Uterus (tissue), 4 donors: ENCODE data around the gene MB. TPM values are rescaled to one million over a fixed set of nuclear protein-coding genes. Genes with fewer than 3 reads are reported as not detected.
A peak's percentile ranks its signal among the peaks of the same experiment; 100 is the strongest.
"Not testable (repeated sequence)": the region's sequence is repeated elsewhere in the genome, so short reads cannot be mapped to it uniquely, and the experiment has no call there.

ENCODE experiments used
- DNase-seq, 2 donors: peaks; one replicate each; pipeline ENCODE4 v3.0.0-alpha.2; 2019 to 2020
- H3K27ac ChIP-seq, 2 donors: fragments of 200-600 bp; sonication (generic); 1 replicate in 1 of 2; 2 replicates in 1 of 2; pipeline ENCODE4 v1.5.1; 2016 to 2018
- H3K27me3 ChIP-seq, 2 donors: fragments of 200-600 bp; sonication (generic); one replicate each; pipeline ENCODE4 v1.5.1; 2018 to 2019; ENCODE audit warnings: control low read depth in 1 of 2
- H3K36me3 ChIP-seq, 2 donors: fragments of 200-600 bp; sonication (generic); one replicate each; pipeline ENCODE4 v1.5.1; 2019; ENCODE audit warnings: control low read depth in 1 of 2
- H3K4me1 ChIP-seq, 2 donors: fragments of 200-600 bp; sonication (generic); one replicate each; pipeline ENCODE4 v1.5.1; 2018 to 2019; ENCODE audit warnings: control low read depth in 1 of 2
- H3K4me3 ChIP-seq, 2 donors: fragments of 200-600 bp; sonication (generic); 1 replicate in 1 of 2; 2 replicates in 1 of 2; pipeline ENCODE4 v1.5.1; 2018 to 2019; ENCODE audit warnings: mild to moderate bottlenecking in 1 of 2
- H3K9me3 ChIP-seq, 2 donors: fragments of 200-600 bp; sonication (generic); one replicate each; pipeline ENCODE4 v1.5.1; 2019; ENCODE audit warnings: control low read depth in 1 of 2
- CTCF ChIP-seq, 4 experiments: fragments of 200-600 bp in 2 of 4; fragments of 450-650 bp in 2 of 4; sonication (generic) in 2 of 4; IDR thresholded peaks; one replicate each; pipeline ENCODE4 v1.5.1; 2016 to 2019; ENCODE audit warnings: antibody characterized with exemption in 4 of 4, mild to moderate bottlenecking in 2 of 4, moderate library complexity in 1 of 4
- POLR2A ChIP-seq, 2 donors: fragments of 450-650 bp; IDR thresholded peaks; one replicate each; pipeline ENCODE4 v1.6.1; 2016; ENCODE audit warnings: antibody characterized with exemption in 2 of 2, mild to moderate bottlenecking in 1 of 2, moderate library complexity in 1 of 2
- intact Hi-C: fragments of 100-400 bp; cut with DNase I; formaldehyde crosslinking; loops from one replicate; pipeline ENCODE4 v1.15.1; 2023; ENCODE audit warnings: low total_unique reads
- total RNA-seq, 4 donors: library from RNA; depleted of rRNA in 3 of 4; stranded (reverse); fragments of >200 nt in 3 of 4; gene quantifications; one replicate each; pipeline versions ENCODE4 v1.1.0 to v1.2.4, GENCODE V29; 2014 to 2023
- donor health status: DM: yes; HTN: yes; CAD: no.

The MB gene
- total RNA-seq, result 1 to 10 TPM in 2 of 4 donors, not detected in 2; 1.8 to 2.5 TPM

GRCh38 chr22:35617137-35617755, at the start of gene MB:
Gene MB (minus strand): TSS chr22:35617329. CDS start chr22:35617257, 72 bp downstream.
- intact Hi-C loops, result no loop called here
- no peaks in the 10 kb centered on the region for H3K9me3 ChIP-seq

GRCh38 chr22:35666699-35667098, 49.6 kb upstream of the MB start:
- H3K27me3 ChIP-seq, H3K9me3 ChIP-seq, intact Hi-C loops, H3K27ac ChIP-seq, H3K4me1 ChIP-seq, H3K4me3 ChIP-seq, H3K36me3 ChIP-seq, DNase-seq: not testable (repeated sequence)

More at GRCh38 chr22:35617137-35617755, at the start of gene MB:
- no peaks in the 10 kb centered on the region for H3K36me3 ChIP-seq
- no peaks in the 10 kb centered on the region for H3K27me3 ChIP-seq
- H3K4me3 ChIP-seq, result no peak within 1 kb of the TSS
- TF ChIP-seq CTCF (IDR thresholded peaks at IDR 0.05) (no peak), POLR2A (IDR thresholded peaks at IDR 0.05) (no peak)
- no peaks in the 10 kb centered on the region for H3K4me1 ChIP-seq
- no peak for DNase-seq
- H3K27ac ChIP-seq, result no peak within 1 kb of the TSS

GRCh38 chr22:35664955-35665587, 47.9 kb upstream of the MB start:
- peak overlapping the region in 1 of 2 donors; percentile 4 for H3K27ac ChIP-seq
- intact Hi-C loops, result no loop called here
- TF ChIP-seq POLR2A (IDR thresholded peaks at IDR 0.05) (no peak), CTCF (IDR thresholded peaks at IDR 0.05) (no peak)

GRCh38 chr22:35663371-35663770, 46.2 kb upstream of the MB start:
- H3K4me3 ChIP-seq, result peak overlapping the region; percentile 13 to 21
- H3K9me3 ChIP-seq, result no peaks in the 10 kb centered on the region
- H3K4me1 ChIP-seq, result no peaks in the 10 kb centered on the region
- TF ChIP-seq POLR2A (IDR thresholded peaks at IDR 0.05) (no peak), CTCF (IDR thresholded peaks at IDR 0.05) (no peak)
- no peaks in the 10 kb centered on the region for H3K36me3 ChIP-seq
- no peak for DNase-seq
- intact Hi-C loops, result no loop called here
- H3K27me3 ChIP-seq, result no peaks in the 10 kb centered on the region
- H3K27ac ChIP-seq, result peak overlapping the region; percentile 83 to 91

More at GRCh38 chr22:35664955-35665587, 47.9 kb upstream of the MB start:
- H3K4me1 ChIP-seq, result no peaks in the 10 kb centered on the region
- no peaks in the 10 kb centered on the region for H3K9me3 ChIP-seq
- H3K36me3 ChIP-seq, result no peaks in the 10 kb centered on the region
- no peaks in the 10 kb centered on the region for H3K27me3 ChIP-seq
- DNase-seq, result no peak
- H3K4me3 ChIP-seq, result no peak overlapping the region

- intact Hi-C loops, result no loop called here
- TF ChIP-seq POLR2A (IDR thresholded peaks at IDR 0.05) (no peak), CTCF (IDR thresholded peaks at IDR 0.05) (no peak)
- peak overlapping the region in 1 of 2 donors; percentile 21 for H3K4me3 ChIP-seq
- H3K9me3 ChIP-seq, result no peaks in the 10 kb centered on the region
- H3K36me3 ChIP-seq, result no peaks in the 10 kb centered on the region
- no peaks in the 10 kb centered on the region for H3K4me1 ChIP-seq
- H3K27ac ChIP-seq, result peak overlapping the region; percentile 83 to 91
- H3K27me3 ChIP-seq, result no peaks in the 10 kb centered on the region
- no peak for DNase-seq
Measured at GRCh38 chr22:35662914-35663313, 45.8 kb upstream of the MB start.
